Measurements from ENCODE around the gene ATP10B. TPM values are rescaled to one million over a fixed set of nuclear protein-coding genes. Genes with fewer than 3 reads are reported as not detected.
A peak's percentile ranks its signal among the peaks of the same experiment; 100 is the strongest.

The ATP10B gene
- total and polyA plus RNA-seq, 11 donors, result 0.03 to 0.35 (median 0.09) TPM; not detected in 4

DNA sequence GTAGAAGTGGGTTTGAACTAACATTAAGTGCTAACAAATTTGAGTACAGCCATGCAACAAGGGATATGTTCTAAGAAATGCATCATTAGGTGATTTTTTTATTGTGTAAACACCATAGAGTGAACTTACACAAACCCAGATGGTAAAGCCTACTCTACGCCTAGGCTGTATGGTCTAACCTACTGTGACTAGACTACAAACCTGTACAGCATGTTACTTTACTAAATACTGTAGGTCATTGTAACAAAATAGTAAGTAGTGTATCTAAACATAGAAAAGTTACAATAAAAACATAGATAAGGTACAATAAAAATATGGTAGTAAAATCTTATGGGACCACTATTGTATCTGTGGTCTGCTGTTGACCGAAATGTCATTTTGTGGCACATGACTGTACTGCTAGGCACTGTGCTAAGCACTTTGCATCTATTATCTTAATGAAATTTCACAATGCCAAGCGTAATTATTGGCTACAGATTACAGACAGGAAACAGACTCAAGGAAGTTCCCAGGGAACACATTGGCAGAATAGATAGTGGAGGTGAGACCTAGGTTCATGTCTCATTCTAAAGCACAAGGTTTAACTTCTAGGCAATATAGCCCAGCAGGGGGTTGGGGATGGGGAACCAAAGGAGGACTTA is 62.7 kb downstream of the ATP10B start:
- H3K4me3 ChIP-seq, result no peak overlapping the region
- H3K36me3 ChIP-seq, result no peaks in the 10 kb centered on the region
- ATAC-seq (no peak), DNase-seq (no peak)
- intact Hi-C loops (cut with DNase I), result no loop called here
- H3K27ac ChIP-seq, result no peak overlapping the region
- H3K27me3 ChIP-seq, result peaks cover 0 to 3% (median 0%) of the 10 kb centered on the region in 9 donors
- 77 to 95% (median 81%) methylated on average over 3 of the region's 3 CpGs for WGBS, 4 donors
- H3K9me3 ChIP-seq, result no peaks in the 10 kb centered on the region
- H3K4me1 ChIP-seq, result no peaks in the 10 kb centered on the region
- no peak for TF ChIP-seq POLR2A (IDR thresholded peaks at IDR 0.05)
- TF ChIP-seq, protein P1, sequence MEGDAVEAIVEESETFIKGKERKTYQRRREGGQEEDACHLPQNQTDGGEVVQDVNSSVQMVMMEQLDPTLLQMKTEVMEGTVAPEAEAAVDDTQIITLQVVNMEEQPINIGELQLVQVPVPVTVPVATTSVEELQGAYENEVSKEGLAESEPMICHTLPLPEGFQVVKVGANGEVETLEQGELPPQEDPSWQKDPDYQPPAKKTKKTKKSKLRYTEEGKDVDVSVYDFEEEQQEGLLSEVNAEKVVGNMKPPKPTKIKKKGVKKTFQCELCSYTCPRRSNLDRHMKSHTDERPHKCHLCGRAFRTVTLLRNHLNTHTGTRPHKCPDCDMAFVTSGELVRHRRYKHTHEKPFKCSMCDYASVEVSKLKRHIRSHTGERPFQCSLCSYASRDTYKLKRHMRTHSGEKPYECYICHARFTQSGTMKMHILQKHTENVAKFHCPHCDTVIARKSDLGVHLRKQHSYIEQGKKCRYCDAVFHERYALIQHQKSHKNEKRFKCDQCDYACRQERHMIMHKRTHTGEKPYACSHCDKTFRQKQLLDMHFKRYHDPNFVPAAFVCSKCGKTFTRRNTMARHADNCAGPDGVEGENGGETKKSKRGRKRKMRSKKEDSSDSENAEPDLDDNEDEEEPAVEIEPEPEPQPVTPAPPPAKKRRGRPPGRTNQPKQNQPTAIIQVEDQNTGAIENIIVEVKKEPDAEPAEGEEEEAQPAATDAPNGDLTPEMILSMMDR (IDR thresholded peaks at IDR 0.05), result no peak

DNA sequence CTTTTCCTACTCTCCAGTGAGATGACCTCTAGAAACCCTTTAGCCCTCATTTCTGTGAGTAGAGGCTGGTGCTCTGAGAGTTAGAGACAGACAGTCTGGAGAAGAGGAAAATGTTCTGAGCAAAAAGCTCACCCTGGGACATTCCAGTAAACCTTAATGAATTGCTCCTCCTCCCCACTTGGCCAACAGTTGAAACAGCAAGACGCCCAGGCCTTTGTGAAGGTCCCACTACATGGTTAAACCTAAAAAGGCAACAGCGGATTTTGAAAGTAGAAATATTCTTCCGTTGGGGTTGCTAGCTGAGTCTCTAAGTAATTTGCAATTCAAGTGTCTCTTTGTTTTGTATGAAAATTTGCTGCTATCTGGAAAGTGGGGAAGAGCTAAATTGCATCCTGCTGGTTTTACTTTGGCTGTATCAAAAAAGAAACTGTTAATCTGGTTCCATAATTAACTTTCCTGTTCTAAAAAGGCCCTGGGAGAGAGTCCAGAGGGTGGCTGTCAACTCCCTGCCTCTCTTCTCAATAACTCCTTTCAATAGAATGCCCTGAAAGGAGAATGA is 63.8 kb downstream of the ATP10B start:
- WGBS, 4 donors, result 52 to 63% (median 60%) methylated on average over 3 of the region's 3 CpGs
- H3K27ac ChIP-seq, result no peak overlapping the region

DNA sequence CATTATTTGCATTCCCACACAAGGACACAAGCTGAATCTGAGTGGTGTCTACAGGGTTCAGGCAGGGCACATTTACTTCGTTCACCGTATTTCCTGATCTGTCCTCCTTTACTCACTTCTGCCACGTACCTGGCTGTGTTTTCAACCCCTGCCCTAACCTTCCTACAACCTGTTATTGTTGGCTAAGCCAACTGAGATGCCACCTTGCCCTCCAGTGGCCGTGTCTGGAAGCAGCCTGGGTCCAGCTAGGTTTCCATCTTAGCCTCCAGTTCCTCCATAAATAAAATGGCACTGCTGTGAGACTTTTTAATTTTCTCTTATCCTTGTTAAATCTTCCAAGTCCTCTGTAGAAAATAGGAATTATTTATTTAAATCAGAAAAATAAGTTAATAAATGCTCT is 64.8 kb downstream of the ATP10B start:
- 59 to 72% (median 62%) methylated on average over 4 of the region's 4 CpGs for WGBS, 4 donors
- Histone ChIP-seq H3K27ac (no peak overlapping the region), H3K4me1 (no peaks in the 10 kb centered on the region), H3K27me3 (peaks cover 0 to 3% (median 0%) of the 10 kb centered on the region in 9 donors), H3K4me3 (no peak overlapping the region), H3K36me3 (no peaks in the 10 kb centered on the region), H3K9me3 (no peaks in the 10 kb centered on the region)
- TF ChIP-seq, protein P1 (IDR thresholded peaks at IDR 0.05), result peak in 2 of 12 donors; percentile 8 to 12
- no peak for TF ChIP-seq POLR2A (IDR thresholded peaks at IDR 0.05)
- ATAC-seq (no peak), DNase-seq (no peak)
- intact Hi-C loops (cut with DNase I), result no loop called here

More for the DNA sequence above, 63.8 kb downstream of the ATP10B start:
- Histone ChIP-seq H3K4me3 (no peak overlapping the region), H3K9me3 (no peaks in the 10 kb centered on the region), H3K36me3 (no peaks in the 10 kb centered on the region), H3K27me3 (peaks cover 0 to 3% (median 0%) of the 10 kb centered on the region in 9 donors), H3K4me1 (no peaks in the 10 kb centered on the region)
- DNase-seq, result no peak
- ATAC-seq, result no peak
- intact Hi-C loops (cut with DNase I), result no loop called here
- TF ChIP-seq, protein P1 (IDR thresholded peaks at IDR 0.05), result no peak
- no peak for TF ChIP-seq POLR2A (IDR thresholded peaks at IDR 0.05)

DNA sequence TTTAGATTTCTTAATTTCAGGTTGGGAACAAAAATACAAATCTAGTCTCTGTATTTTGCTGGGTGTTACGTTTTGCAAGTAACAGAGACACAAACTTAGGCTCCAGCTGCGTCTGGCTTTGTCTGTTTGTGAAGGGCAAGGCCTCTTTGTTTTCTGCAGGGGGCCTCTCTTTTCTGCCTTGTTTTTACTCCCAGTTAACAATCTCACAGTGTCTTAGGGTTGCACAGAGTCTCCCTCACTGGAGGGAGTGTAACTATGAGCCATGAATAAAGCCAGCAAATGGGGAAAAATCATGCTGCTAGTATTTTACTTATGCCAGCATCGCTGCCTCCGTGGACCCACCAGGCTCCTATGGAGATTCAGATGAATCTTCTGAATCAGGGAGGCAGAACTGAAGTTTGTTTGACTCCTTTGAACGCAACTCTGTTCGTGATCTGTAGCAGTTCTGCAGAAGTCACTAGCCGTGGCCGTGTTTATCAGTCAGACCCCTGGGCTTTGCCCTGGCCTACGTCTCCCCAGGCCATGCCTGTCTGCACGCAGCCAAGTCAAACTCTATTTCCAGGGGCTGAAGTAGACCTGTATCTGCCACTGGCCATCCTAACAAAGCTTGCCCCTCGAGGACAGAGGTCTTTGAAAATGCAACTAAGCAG is 77.2 kb downstream of the ATP10B start:
- WGBS, 4 donors, result 36 to 44% (median 41%) methylated on average over 7 to 11 of the region's 11 CpGs
- Histone ChIP-seq H3K27ac (no peak overlapping the region), H3K9me3 (no peaks in the 10 kb centered on the region), H3K27me3 (peaks cover 0 to 7% (median 0%) of the 10 kb centered on the region in 9 donors), H3K36me3 (no peaks in the 10 kb centered on the region), H3K4me1 (no peaks in the 10 kb centered on the region), H3K4me3 (no peak overlapping the region)
- intact Hi-C loops (cut with DNase I), result no loop called here
- ATAC-seq, result no peak
- DNase-seq, result no peak
- TF ChIP-seq, protein P1 (IDR thresholded peaks at IDR 0.05), result no peak
- TF ChIP-seq POLR2A (IDR thresholded peaks at IDR 0.05), result no peak
